LHCN-M2 (cell line): ENCODE measurements around the gene CLEC7A. TPM values are rescaled to one million over a fixed set of nuclear protein-coding genes. Genes with fewer than 3 reads are reported as not detected.

ENCODE experiments used
- DNase-seq: peaks from one replicate; pipeline ENCODE4 v3.0.0-alpha.2; 2012; ENCODE audit warnings: low read depth
- total RNA-seq: library from RNA; depleted of rRNA; stranded (reverse); fragments of >200 nt; gene quantifications from 2 replicates; pipeline ENCODE4 v1.2.3, GENCODE V29; 2014

The CLEC7A gene
- total RNA-seq, 1 experiment from 2014 or later = not detected

- no peak for DNase-seq
These were observed 13.1 kb upstream of the CLEC7A start for GRCh38 chr12:10142976-10143589.

GRCh38 chr12:10140001-10140400 lies 10.0 kb upstream of the CLEC7A start:
- peak; percentile 34 for DNase-seq

- DNase-seq = no peak
These were observed 6.7 kb upstream of the CLEC7A start for GRCh38 chr12:10136637-10137205.

- DNase-seq = no peak
These were observed 5.1 kb upstream of the CLEC7A start for GRCh38 chr12:10135126-10135525.

GRCh38 chr12:10132850-10133370 lies 2.9 kb upstream of the CLEC7A start:
- no peak for DNase-seq

- DNase-seq = no peak
These were observed 1.2 kb upstream of the CLEC7A start for GRCh38 chr12:10131111-10131690.

- DNase-seq = no peak
These were observed 1.3 kb downstream of the CLEC7A start for GRCh38 chr12:10128687-10129086.

- DNase-seq = no peak
These were observed 3.6 kb downstream of the CLEC7A start for GRCh38 chr12:10126413-10126812.

GRCh38 chr12:10122689-10123088 lies 7.3 kb downstream of the CLEC7A start:
- DNase-seq = no peak

- DNase-seq = no peak
These were observed 8.7 kb downstream of the CLEC7A start for GRCh38 chr12:10121278-10121677.

- DNase-seq = peak; percentile 14
These were observed 10.9 kb downstream of the CLEC7A start for GRCh38 chr12:10119066-10119465.

GRCh38 chr12:10115890-10116289 lies 14.1 kb downstream of the CLEC7A start:
- DNase-seq = no peak

- no peak for DNase-seq
These were observed 14.7 kb downstream of the CLEC7A start for GRCh38 chr12:10115311-10115710.

GRCh38 chr12:10113920-10114319 lies 16.1 kb downstream of the CLEC7A start:
- no peak for DNase-seq

- no peak for DNase-seq
These were observed 16.9 kb downstream of the CLEC7A start for GRCh38 chr12:10113075-10113474.

GRCh38 chr12:10111451-10111850 lies 18.5 kb downstream of the CLEC7A start:
- DNase-seq = no peak

GRCh38 chr12:10110256-10110844 lies 19.6 kb downstream of the CLEC7A start:
- DNase-seq = no peak

GRCh38 chr12:10102322-10102721 lies 27.7 kb downstream of the CLEC7A start:
- no peak for DNase-seq

- no peak for DNase-seq
These were observed 28.3 kb downstream of the CLEC7A start for GRCh38 chr12:10101648-10102220.

- DNase-seq = no peak
These were observed 28.9 kb downstream of the CLEC7A start for GRCh38 chr12:10101042-10101579.

- DNase-seq = no peak
These were observed 31.2 kb downstream of the CLEC7A start, which contains the start of gene CLEC1A for GRCh38 chr12:10098791-10099190. CLEC1A (minus strand) TSS chr12:10098985; CDS start chr12:10098922, 63 bp downstream.

GRCh38 chr12:10097521-10097920 lies 32.5 kb downstream of the CLEC7A start:
- no peak for DNase-seq
